GM12801 (cell line): ENCODE measurements around the gene INF2.

Experiments
- TF ChIP-seq, protein P1 (sequence below): IDR thresholded peaks from one replicate; pipeline ENCODE4 v1.5.1; 2011; ENCODE audit warnings: control low read depth; ENCODE audit not compliant: insufficient read length; ENCODE audit errors: extremely low read depth

Gene INF2

DNA sequence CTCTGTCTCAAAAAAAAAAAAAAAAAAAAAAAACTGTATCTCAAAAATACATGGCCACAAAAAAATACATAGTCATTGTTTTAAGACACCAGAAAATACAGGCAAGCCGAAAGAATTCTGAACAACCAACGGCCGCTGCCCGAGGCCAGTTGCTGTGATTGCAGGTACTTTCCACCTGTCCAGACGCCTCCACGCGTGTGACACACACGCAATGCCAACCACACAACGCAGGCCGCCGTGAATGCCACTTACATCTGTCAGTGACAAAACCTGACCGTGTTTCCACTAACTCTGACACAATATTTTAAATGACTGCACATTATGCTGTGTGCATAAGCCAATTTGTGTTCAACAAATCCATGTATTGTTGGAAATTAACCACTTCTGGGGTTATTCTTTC lies 22.4 kb upstream of the INF2 start:
- TF ChIP-seq, protein P1, sequence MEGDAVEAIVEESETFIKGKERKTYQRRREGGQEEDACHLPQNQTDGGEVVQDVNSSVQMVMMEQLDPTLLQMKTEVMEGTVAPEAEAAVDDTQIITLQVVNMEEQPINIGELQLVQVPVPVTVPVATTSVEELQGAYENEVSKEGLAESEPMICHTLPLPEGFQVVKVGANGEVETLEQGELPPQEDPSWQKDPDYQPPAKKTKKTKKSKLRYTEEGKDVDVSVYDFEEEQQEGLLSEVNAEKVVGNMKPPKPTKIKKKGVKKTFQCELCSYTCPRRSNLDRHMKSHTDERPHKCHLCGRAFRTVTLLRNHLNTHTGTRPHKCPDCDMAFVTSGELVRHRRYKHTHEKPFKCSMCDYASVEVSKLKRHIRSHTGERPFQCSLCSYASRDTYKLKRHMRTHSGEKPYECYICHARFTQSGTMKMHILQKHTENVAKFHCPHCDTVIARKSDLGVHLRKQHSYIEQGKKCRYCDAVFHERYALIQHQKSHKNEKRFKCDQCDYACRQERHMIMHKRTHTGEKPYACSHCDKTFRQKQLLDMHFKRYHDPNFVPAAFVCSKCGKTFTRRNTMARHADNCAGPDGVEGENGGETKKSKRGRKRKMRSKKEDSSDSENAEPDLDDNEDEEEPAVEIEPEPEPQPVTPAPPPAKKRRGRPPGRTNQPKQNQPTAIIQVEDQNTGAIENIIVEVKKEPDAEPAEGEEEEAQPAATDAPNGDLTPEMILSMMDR = no peak

GRCh38 chr14:104669697-104670096 lies 19.7 kb upstream of the INF2 start:
- TF ChIP-seq, protein P1 = no peak

DNA sequence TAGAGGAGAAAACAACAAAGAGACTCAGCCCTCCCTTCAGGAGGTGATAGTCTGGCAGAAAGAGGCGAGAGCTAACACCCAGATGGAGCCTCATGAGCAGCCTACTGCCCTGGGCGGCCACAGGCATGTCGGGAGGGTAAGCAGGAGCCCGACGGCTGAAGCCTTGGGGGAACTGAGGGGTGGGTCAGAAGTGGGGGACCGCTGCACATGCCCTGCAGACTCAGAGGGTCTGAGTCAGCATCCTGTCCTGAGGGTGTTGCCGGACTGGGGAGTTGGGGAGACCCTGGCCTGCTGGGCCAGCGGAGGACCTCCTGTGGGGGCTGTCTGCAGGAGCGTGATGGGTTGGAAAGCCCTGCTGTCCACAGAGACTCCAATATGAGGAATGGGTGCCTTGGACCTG lies 15.9 kb upstream of the INF2 start:
- TF ChIP-seq, protein P1 = no peak

- TF ChIP-seq, protein P1 = no peak
Observed at GRCh38 chr14:104675447-104675846, 14.0 kb upstream of the INF2 start.

- TF ChIP-seq, protein P1 = no peak
Observed at GRCh38 chr14:104676130-104676693, 13.2 kb upstream of the INF2 start.

DNA sequence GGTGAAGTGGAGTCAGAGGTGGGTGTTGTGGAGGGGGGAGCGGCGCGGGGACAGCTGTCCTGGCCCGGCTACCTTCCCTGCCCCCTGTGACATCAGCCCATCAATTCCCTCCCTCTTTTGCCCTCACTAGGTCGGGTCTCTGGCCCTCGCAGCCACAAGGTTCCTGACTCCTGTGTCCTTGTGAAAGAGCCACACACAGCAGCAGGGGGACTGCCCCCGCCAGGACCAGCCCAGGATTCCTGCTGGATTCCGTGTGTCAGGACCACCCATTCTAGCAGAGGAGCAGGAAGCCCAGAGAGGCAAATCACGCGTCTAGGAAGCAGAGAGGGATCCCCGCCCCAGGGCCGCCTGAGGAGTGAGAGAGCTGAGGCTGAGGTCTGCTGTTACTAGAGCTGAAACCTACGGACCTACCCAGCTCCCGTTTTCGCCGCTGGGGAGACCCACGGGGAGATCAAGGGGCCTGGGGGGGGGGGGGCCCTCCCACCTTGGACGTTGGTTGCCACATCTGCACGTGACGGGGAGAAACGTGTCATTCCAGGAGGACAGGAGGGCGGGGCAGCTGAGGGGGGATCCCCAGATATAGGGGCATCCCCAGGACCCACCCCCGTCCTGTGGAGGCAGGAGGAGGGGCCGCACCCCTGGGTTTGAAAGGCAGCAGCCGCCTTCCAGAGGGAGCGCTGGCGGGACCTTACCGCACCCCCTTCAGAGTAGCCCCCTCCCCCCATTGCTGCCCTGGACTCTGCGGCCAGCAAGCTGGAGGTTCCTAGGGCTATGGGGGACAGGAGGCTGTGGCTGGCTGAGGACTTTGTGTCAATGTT lies 12.5 kb upstream of the INF2 start:
- TF ChIP-seq, protein P1 = no peak

DNA sequence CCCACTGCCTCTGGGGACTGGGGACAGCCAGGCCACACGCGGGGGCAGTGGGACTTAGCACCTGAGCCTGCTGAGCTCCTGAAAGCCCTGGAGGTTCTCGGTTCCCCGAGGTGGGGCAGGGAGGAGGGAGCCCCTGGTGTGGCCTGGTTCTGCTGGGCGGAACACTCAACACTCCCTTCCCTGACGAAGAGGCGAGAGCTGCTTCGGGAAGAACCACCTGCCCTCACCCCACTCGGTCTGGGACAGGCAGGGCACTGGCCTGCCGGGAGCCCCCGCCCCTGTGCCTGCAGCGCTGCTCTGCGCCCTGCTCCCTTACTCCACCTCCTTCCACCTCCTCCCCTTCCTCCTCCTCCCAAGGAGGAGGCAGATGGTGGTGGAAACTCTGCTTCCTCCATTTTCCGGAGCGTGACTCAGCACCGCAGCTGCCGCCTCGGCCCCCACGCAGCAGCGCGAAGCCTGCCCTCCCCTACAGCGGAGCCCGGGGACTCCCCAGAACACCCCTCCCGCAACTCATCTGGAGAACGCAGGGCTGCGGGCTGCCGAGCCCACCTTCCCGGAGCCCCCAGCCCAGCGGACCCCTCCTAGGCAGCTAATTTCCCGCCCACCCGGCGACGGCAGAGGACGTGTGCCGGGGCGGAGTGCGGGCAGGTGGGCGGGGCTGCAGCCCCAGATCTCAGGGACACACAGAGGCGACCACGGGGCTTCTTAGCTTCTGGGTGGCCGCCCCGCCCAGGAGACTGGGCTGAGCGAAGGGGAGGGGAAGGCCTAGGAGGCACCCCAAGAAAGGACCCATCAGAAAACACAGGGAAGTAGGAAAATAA lies 11.7 kb upstream of the INF2 start:
- TF ChIP-seq, protein P1 = no peak
